IPS-18a (cell line): ENCODE measurements around the gene ALAS2.
"Not testable (repeated sequence)": the region's sequence is repeated elsewhere in the genome, so short reads cannot be mapped to it uniquely, and the experiment has no call there.

Experiments
- H3K27ac ChIP-seq: one replicate; pipeline ENCODE4 v1.5.1; 2013; ENCODE audit warnings: low read length
- H3K27me3 ChIP-seq: one replicate; pipeline ENCODE4 v1.6.1; 2013; ENCODE audit warnings: mild to moderate bottlenecking, low read length; ENCODE audit not compliant: control insufficient read depth, insufficient read depth
- H3K36me3 ChIP-seq: one replicate; pipeline ENCODE4 v1.6.1; 2013; ENCODE audit warnings: low read depth, low read length; ENCODE audit not compliant: control insufficient read depth
- H3K4me1 ChIP-seq: one replicate; pipeline ENCODE4 v1.6.1; 2013; ENCODE audit warnings: low read depth, low read length; ENCODE audit not compliant: control insufficient read depth
- H3K4me3 ChIP-seq: one replicate; pipeline ENCODE4 v1.5.1; 2013; ENCODE audit warnings: low read length
- H3K9ac ChIP-seq: one replicate; pipeline ENCODE4 v1.6.1; 2013; ENCODE audit warnings: mild to moderate bottlenecking, low read length, moderate library complexity
- H3K9me3 ChIP-seq: one replicate; pipeline ENCODE4 v1.6.1; 2013; ENCODE audit warnings: low read depth, low read length; ENCODE audit not compliant: control insufficient read depth

The ALAS2 gene, protein sequence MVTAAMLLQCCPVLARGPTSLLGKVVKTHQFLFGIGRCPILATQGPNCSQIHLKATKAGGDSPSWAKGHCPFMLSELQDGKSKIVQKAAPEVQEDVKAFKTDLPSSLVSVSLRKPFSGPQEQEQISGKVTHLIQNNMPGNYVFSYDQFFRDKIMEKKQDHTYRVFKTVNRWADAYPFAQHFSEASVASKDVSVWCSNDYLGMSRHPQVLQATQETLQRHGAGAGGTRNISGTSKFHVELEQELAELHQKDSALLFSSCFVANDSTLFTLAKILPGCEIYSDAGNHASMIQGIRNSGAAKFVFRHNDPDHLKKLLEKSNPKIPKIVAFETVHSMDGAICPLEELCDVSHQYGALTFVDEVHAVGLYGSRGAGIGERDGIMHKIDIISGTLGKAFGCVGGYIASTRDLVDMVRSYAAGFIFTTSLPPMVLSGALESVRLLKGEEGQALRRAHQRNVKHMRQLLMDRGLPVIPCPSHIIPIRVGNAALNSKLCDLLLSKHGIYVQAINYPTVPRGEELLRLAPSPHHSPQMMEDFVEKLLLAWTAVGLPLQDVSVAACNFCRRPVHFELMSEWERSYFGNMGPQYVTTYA

DNA sequence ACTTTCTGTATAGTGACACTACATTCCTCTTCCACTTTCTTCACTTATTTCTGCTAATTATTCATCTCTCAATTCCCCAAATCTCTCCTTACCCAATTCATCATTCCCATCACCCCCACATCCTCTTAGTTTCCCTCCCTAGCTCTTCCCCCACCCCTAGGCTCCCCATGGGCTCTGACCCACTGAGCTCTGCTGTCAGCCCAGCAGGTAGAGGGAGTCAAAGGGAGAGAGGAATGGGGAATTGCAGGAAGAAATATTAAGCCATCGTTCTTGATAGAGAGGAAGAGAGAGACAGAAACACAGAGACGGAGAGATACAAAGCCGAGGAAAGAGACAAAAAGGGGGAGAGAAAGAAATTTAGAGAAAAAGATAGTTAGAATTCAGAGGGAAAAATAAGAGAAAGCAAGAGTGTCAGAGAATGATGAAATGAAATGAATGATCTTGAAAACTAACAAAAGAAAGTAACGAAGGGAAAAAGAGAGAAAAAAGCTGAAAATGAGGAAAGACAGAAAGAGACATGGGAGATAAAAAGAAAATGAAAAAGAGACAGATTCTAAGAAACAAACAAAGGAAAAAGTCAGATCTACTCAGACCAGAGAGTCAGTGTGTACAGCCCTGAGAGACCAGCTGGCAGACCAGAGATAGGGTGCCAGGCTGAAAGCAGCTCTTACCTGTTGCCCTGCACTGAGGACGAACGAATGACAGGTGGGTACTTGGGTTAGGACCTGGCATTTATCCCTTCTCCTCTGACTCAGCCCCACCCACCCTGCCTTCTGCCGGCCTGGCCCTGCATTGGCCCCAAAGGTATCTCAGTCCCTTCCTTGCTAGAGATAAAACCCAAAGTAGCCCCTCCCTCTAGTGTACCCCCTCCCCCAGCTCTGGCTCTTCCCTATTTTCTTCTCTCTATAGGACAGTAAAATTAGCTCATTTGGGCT lies at the start of gene ALAS2:
TSS of gene ALAS2 (minus strand) at position 707 of the 935 bp plus-strand sequence. CDS start 4,977 bp downstream, outside the sequence.
- peaks cover 17% of the 10 kb centered on the region for H3K9me3 ChIP-seq
- no peak within 1 kb of the TSS for H3K9ac ChIP-seq
- no peaks in the 10 kb centered on the region for H3K4me1 ChIP-seq
- no peak within 1 kb of the TSS for H3K4me3 ChIP-seq
- no peaks in the 10 kb centered on the region for H3K27me3 ChIP-seq
- H3K27ac ChIP-seq, result no peak within 1 kb of the TSS
- no peaks in the 10 kb centered on the region for H3K36me3 ChIP-seq

GRCh38 chrX:55074851-55075467 lies 44.2 kb upstream of the ALAS2 start, which contains the start of gene PAGE2B:
Gene PAGE2B, plus strand, starts transcription at chrX:55075030. Its CDS starts 1,012 bp downstream, at chrX:55076042.
- H3K4me3 ChIP-seq, result no peak within 1 kb of the TSS
- no peaks in the 10 kb centered on the region for H3K36me3 ChIP-seq
- no peaks in the 10 kb centered on the region for H3K4me1 ChIP-seq
- no peaks in the 10 kb centered on the region for H3K27me3 ChIP-seq
- peaks cover 7% of the 10 kb centered on the region for H3K9me3 ChIP-seq
- no peak within 1 kb of the TSS for H3K27ac ChIP-seq
- no peak within 1 kb of the TSS for H3K9ac ChIP-seq

DNA sequence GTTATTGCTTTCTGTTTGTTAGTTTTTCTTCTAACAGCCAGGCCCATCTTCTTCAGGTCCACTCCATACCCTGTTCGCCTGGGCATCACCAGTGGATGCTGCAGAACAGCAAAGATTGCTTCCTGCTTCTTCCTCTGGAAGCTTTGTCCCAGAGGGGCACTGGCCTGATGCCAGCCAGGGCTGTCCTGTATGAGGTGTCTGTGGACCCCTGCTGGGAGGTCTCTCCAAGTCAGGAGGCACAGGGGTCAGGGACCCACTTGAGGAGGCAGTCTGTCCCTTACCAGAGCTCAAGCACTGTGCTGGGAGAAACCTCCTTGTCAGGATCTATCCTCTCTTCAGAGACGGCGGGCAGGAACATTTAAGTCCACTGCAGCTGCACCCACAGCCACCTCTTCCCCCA lies 41.5 kb upstream of the ALAS2 start:
- Histone ChIP-seq H3K27me3 (no peaks in the 10 kb centered on the region), H3K9ac (no peak overlapping the region), H3K4me3 (no peak overlapping the region), H3K4me1 (no peaks in the 10 kb centered on the region), H3K36me3 (no peaks in the 10 kb centered on the region), H3K27ac (no peak overlapping the region), H3K9me3 (peaks cover 10% of the 10 kb centered on the region)

GRCh38 chrX:55067180-55067579 lies 36.4 kb upstream of the ALAS2 start:
- H3K36me3 ChIP-seq, H3K4me1 ChIP-seq, H3K27me3 ChIP-seq, H3K27ac ChIP-seq, H3K4me3 ChIP-seq, H3K9ac ChIP-seq: not testable (repeated sequence)
- peaks cover 14% of the 10 kb centered on the region for H3K9me3 ChIP-seq

DNA sequence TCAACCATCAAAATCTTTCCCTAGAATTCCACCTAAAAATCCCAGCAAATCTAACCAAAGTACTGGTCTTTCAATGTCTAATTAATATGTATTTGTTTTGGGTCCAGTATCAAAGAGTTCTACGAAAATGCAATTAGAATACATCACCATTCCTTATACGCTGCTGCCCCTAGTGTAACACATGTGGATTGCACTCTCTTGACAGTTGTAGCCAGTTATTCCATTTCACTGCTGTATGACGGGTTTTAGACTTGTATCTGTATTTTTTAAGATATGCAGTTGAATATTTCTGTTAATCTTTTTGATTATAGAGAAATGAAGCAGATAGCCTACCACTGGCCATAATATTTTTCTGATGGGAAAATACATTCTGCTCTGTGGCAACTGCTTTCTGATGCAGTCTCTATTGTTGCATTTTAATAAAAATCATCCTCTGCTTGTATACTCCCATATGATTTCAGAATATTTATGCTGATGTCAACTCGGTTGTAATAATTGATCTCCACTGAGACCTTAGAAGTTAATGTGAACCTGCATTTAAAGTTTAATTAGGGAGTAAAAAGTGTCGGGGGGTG lies 27.0 kb upstream of the ALAS2 start:
- H3K4me3 ChIP-seq, result no peak overlapping the region
- no peak overlapping the region for H3K27ac ChIP-seq
- H3K9ac ChIP-seq, result no peak overlapping the region
- H3K27me3 ChIP-seq, result no peaks in the 10 kb centered on the region
- no peaks in the 10 kb centered on the region for H3K4me1 ChIP-seq
- no peaks in the 10 kb centered on the region for H3K36me3 ChIP-seq
- peaks cover 17% of the 10 kb centered on the region for H3K9me3 ChIP-seq

DNA sequence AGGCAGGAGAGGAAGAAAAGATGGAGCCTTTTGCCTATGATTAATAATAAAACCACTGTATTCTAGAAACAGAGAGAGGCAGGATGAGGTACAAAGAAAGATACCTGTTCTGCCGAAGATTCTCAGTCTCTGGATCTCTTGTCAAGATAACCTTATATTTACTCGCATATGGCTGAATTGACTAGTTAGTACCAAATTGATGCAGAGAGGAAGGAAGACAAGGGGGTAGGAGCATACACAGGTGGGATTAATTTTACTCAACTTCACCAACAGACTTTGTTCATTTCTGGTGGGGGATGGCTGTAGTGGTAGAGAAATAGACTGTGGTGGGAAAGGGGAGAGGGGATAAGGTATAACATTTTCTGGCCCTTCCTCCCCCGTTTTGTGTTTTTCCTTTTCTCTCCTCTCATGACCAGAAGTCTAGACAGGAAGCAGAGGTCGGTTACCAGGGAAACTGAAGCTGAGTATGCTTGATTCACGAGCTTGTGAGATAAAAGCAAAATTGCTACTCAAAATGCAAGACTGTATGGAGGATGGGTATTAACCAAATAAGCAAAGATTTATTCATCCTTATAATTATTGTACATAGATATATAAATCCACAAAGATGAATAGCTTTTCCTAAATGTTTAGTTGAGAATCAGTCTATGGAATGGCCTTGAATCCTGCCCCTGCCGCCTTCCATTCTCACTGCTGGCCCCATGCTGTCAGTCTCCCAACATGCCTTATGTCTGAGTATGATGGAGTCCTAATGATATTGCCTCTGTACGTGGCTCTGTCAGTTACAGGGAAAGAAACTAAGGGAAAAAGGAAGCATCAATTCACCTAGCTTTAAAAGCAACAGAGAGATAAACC lies 26.3 kb upstream of the ALAS2 start:
- no peak overlapping the region for H3K27ac ChIP-seq
- H3K9me3 ChIP-seq, result peaks cover 17% of the 10 kb centered on the region
- no peak overlapping the region for H3K9ac ChIP-seq
- H3K4me1 ChIP-seq, result no peaks in the 10 kb centered on the region
- H3K36me3 ChIP-seq, result no peaks in the 10 kb centered on the region
- no peaks in the 10 kb centered on the region for H3K27me3 ChIP-seq
- H3K4me3 ChIP-seq, result no peak overlapping the region

DNA sequence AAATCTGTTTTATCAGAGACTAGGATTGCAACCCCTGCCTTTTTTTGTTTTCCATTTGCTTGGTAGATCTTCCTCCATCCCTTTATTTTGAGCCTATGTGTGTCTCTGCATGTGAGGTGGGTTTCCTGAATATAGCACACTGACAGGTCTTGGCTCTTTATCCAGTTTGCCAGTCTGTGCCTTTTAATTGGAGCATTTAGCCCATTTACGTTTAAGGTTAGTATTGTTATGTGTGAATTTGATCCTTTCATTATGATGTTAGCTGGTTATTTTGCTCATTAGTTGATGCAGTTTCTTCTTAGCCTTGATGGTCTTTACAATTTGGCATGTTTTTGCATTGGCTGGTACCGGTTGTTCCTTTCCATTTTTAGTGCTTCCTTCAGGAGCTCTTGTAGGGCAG lies 19.8 kb upstream of the ALAS2 start:
- H3K4me3 ChIP-seq, H3K27me3 ChIP-seq, H3K9ac ChIP-seq, H3K36me3 ChIP-seq, H3K27ac ChIP-seq, H3K9me3 ChIP-seq, H3K4me1 ChIP-seq: not testable (repeated sequence)

DNA sequence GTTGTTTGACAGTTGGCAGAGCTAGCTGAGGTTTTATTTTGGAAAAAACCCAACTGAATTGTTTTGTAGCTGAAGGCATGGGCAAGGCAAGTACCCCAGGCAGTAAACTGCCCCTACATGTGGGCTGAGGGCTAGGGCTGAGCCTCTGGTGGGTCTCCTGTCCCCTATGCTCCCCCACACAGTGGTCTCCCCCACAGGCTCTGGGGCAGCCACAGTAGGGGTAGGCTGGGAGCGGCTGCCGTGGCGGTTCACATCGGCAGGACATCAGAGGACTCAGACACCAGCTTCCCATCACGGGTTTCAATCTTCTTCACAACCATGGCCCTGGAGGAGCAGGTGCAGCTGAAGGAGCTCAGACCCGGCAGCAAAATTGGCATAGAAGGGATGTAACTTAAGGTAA lies 10.7 kb upstream of the ALAS2 start:
- Histone ChIP-seq H3K27ac (no peak overlapping the region), H3K27me3 (no peaks in the 10 kb centered on the region), H3K9me3 (peaks cover 7% of the 10 kb centered on the region), H3K9ac (no peak overlapping the region), H3K36me3 (no peaks in the 10 kb centered on the region), H3K4me1 (no peaks in the 10 kb centered on the region), H3K4me3 (no peak overlapping the region)

GRCh38 chrX:55039471-55039870 lies 8.7 kb upstream of the ALAS2 start:
- H3K27me3 ChIP-seq, result no peaks in the 10 kb centered on the region
- no peak overlapping the region for H3K9ac ChIP-seq
- no peak overlapping the region for H3K4me3 ChIP-seq
- peaks cover 12% of the 10 kb centered on the region for H3K9me3 ChIP-seq
- H3K27ac ChIP-seq, result no peak overlapping the region
- H3K36me3 ChIP-seq, result no peaks in the 10 kb centered on the region
- no peaks in the 10 kb centered on the region for H3K4me1 ChIP-seq

GRCh38 chrX:55033429-55033828 lies 2.7 kb upstream of the ALAS2 start:
- H3K27ac ChIP-seq, result no peak overlapping the region
- no peak overlapping the region for H3K4me3 ChIP-seq
- no peaks in the 10 kb centered on the region for H3K4me1 ChIP-seq
- H3K9ac ChIP-seq, result no peak overlapping the region
- H3K27me3 ChIP-seq, result no peaks in the 10 kb centered on the region
- no peaks in the 10 kb centered on the region for H3K36me3 ChIP-seq
- H3K9me3 ChIP-seq, result peaks cover 8% of the 10 kb centered on the region
